Muscle layer of colon (tissue), 2 donors: ENCODE measurements around the gene SMYD2.

ENCODE experiments used
- H3K27ac ChIP-seq: one replicate; pipeline ENCODE4 v1.7.0; 2013; ENCODE audit warnings: low read depth, mild to moderate bottlenecking, low read length, moderate library complexity
- H3K27me3 ChIP-seq, 2 donors: one replicate each; pipeline ENCODE4 v1.7.0; 2013; ENCODE audit warnings: low read length in 2 of 2, mild to moderate bottlenecking in 2 of 2; ENCODE audit not compliant: insufficient read depth in 2 of 2, control insufficient read depth in 1 of 2
- H3K36me3 ChIP-seq: one replicate; pipeline ENCODE4 v1.7.0; 2013; ENCODE audit warnings: mild to moderate bottlenecking, low read length; ENCODE audit not compliant: insufficient read depth
- H3K4me1 ChIP-seq: one replicate; pipeline ENCODE4 v1.7.0; 2013; ENCODE audit warnings: mild to moderate bottlenecking, low read length; ENCODE audit not compliant: insufficient read depth
- H3K4me3 ChIP-seq, 2 donors: one replicate each; pipeline ENCODE4 v1.7.0; 2013; ENCODE audit warnings: low read length in 2 of 2, low read depth in 1 of 2, mild to moderate bottlenecking in 1 of 2, moderate library complexity in 1 of 2
- H3K9ac ChIP-seq: one replicate; pipeline ENCODE4 v1.7.0; 2013; ENCODE audit warnings: low read length
- H3K9me3 ChIP-seq: one replicate; pipeline ENCODE4 v1.7.0; 2013; ENCODE audit warnings: mild to moderate bottlenecking, low read length
- donor health status: abdominal sarcoma.
- donor health status: Adenocarcinoma of cecum.

The SMYD2 gene

GRCh38 chr1:214324896-214325800, 44.2 kb downstream of the SMYD2 start:
- no peak overlapping the region for H3K9ac ChIP-seq
- H3K27me3 ChIP-seq, result no peaks in the 10 kb centered on the region
- no peaks in the 10 kb centered on the region for H3K36me3 ChIP-seq
- H3K9me3 ChIP-seq, result no peaks in the 10 kb centered on the region
- no peak overlapping the region for H3K4me3 ChIP-seq
- no peak overlapping the region for H3K27ac ChIP-seq
- no peaks in the 10 kb centered on the region for H3K4me1 ChIP-seq

GRCh38 chr1:214326406-214326805, 45.4 kb downstream of the SMYD2 start:
- Histone ChIP-seq H3K9ac (no peak overlapping the region), H3K27me3 (no peaks in the 10 kb centered on the region), H3K4me3 (no peak overlapping the region), H3K4me1 (no peaks in the 10 kb centered on the region), H3K9me3 (no peaks in the 10 kb centered on the region), H3K27ac (no peak overlapping the region), H3K36me3 (no peaks in the 10 kb centered on the region)

- Histone ChIP-seq H3K27ac (no peak overlapping the region), H3K9ac (no peak overlapping the region), H3K9me3 (no peaks in the 10 kb centered on the region)
Observed at GRCh38 chr1:214327514-214327913, 46.6 kb downstream of the SMYD2 start.

GRCh38 chr1:214328770-214329469, 48.0 kb downstream of the SMYD2 start:
- Histone ChIP-seq H3K27ac (no peak overlapping the region), H3K27me3 (no peaks in the 10 kb centered on the region), H3K9me3 (no peaks in the 10 kb centered on the region), H3K9ac (no peak overlapping the region), H3K36me3 (no peaks in the 10 kb centered on the region), H3K4me1 (peaks cover 6% of the 10 kb centered on the region), H3K4me3 (no peak overlapping the region)

More at GRCh38 chr1:214327514-214327913, 46.6 kb downstream of the SMYD2 start:
- no peaks in the 10 kb centered on the region for H3K36me3 ChIP-seq
- H3K27me3 ChIP-seq, result no peaks in the 10 kb centered on the region
- H3K4me1 ChIP-seq, result no peaks in the 10 kb centered on the region
- no peak overlapping the region for H3K4me3 ChIP-seq

- no peaks in the 10 kb centered on the region for H3K27me3 ChIP-seq
- H3K9ac ChIP-seq, result no peak overlapping the region
- peaks cover 6% of the 10 kb centered on the region for H3K4me1 ChIP-seq
- no peak overlapping the region for H3K27ac ChIP-seq
- H3K4me3 ChIP-seq, result no peak overlapping the region
- H3K36me3 ChIP-seq, result no peaks in the 10 kb centered on the region
- H3K9me3 ChIP-seq, result no peaks in the 10 kb centered on the region
Observed at GRCh38 chr1:214329470-214330220, 48.7 kb downstream of the SMYD2 start.

- H3K9me3 ChIP-seq, result no peaks in the 10 kb centered on the region
- no peak overlapping the region for H3K4me3 ChIP-seq
- H3K27me3 ChIP-seq, result no peaks in the 10 kb centered on the region
- H3K4me1 ChIP-seq, result peaks cover 6% of the 10 kb centered on the region
- H3K9ac ChIP-seq, result no peak overlapping the region
- no peaks in the 10 kb centered on the region for H3K36me3 ChIP-seq
- no peak overlapping the region for H3K27ac ChIP-seq
Observed at GRCh38 chr1:214330222-214330621, 49.3 kb downstream of the SMYD2 start.

GRCh38 chr1:214330715-214331114, 49.8 kb downstream of the SMYD2 start:
- Histone ChIP-seq H3K36me3 (no peaks in the 10 kb centered on the region), H3K27ac (no peak overlapping the region), H3K9me3 (no peaks in the 10 kb centered on the region), H3K4me1 (peaks cover 6% of the 10 kb centered on the region), H3K4me3 (no peak overlapping the region), H3K27me3 (no peaks in the 10 kb centered on the region), H3K9ac (no peak overlapping the region)

- H3K9me3 ChIP-seq, result no peaks in the 10 kb centered on the region
- H3K9ac ChIP-seq, result no peak overlapping the region
- H3K27ac ChIP-seq, result no peak overlapping the region
- peaks cover 6% of the 10 kb centered on the region for H3K4me1 ChIP-seq
- H3K36me3 ChIP-seq, result no peaks in the 10 kb centered on the region
- H3K4me3 ChIP-seq, result no peak overlapping the region
- H3K27me3 ChIP-seq, result no peaks in the 10 kb centered on the region
Observed at GRCh38 chr1:214331180-214331579, 50.2 kb downstream of the SMYD2 start.

GRCh38 chr1:214331827-214332423, 51.0 kb downstream of the SMYD2 start:
- Histone ChIP-seq H3K27me3 (no peaks in the 10 kb centered on the region), H3K9ac (no peak overlapping the region), H3K4me3 (no peak overlapping the region), H3K4me1 (peaks cover 11% of the 10 kb centered on the region), H3K9me3 (no peaks in the 10 kb centered on the region), H3K27ac (no peak overlapping the region), H3K36me3 (no peaks in the 10 kb centered on the region)

- Histone ChIP-seq H3K4me3 (no peak overlapping the region), H3K27me3 (no peaks in the 10 kb centered on the region), H3K9ac (no peak overlapping the region), H3K4me1 (peaks cover 24% of the 10 kb centered on the region), H3K9me3 (no peaks in the 10 kb centered on the region), H3K27ac (no peak overlapping the region), H3K36me3 (no peaks in the 10 kb centered on the region)
Observed at GRCh38 chr1:214332946-214333798, 52.2 kb downstream of the SMYD2 start.
